ENCODE results near the gene CIB4.

Gene CIB4

GRCh38 chr2:26585966-26586365 lies 55.2 kb downstream of the CIB4 start:
- in situ Hi-C loops (cut with MboI; ENCODE audit: low sequenced_read_pairs): no loop called here

- in situ Hi-C loops (cut with MboI; ENCODE audit: low sequenced_read_pairs): no loop called here
Observed at GRCh38 chr2:26585100-26585499, 56.1 kb downstream of the CIB4 start.

GRCh38 chr2:26584656-26585055 lies 56.5 kb downstream of the CIB4 start:
- in situ Hi-C loops (cut with MboI; ENCODE audit: low sequenced_read_pairs): no loop called here

- in situ Hi-C loops (cut with MboI; ENCODE audit: low sequenced_read_pairs): no loop called here
Observed at GRCh38 chr2:26584191-26584590, 57.0 kb downstream of the CIB4 start.

GRCh38 chr2:26583381-26583911 lies 57.7 kb downstream of the CIB4 start:
- in situ Hi-C loops (cut with MboI; ENCODE audit: low sequenced_read_pairs): no loop called here

- in situ Hi-C loops (cut with MboI; ENCODE audit: low sequenced_read_pairs): no loop called here
Observed at GRCh38 chr2:26582890-26583289, 58.3 kb downstream of the CIB4 start.

GRCh38 chr2:26581991-26582842 lies 58.9 kb downstream of the CIB4 start:
- in situ Hi-C loops (cut with MboI; ENCODE audit: low sequenced_read_pairs): no loop called here

- in situ Hi-C loops (cut with MboI; ENCODE audit: low sequenced_read_pairs): no loop called here
Observed at GRCh38 chr2:26581266-26581990, 59.7 kb downstream of the CIB4 start.

- in situ Hi-C loops (cut with MboI; ENCODE audit: low sequenced_read_pairs): no loop called here
Observed at GRCh38 chr2:26580751-26581150, 60.4 kb downstream of the CIB4 start.

GRCh38 chr2:26580151-26580550 lies 61.0 kb downstream of the CIB4 start:
- in situ Hi-C loops (cut with MboI; ENCODE audit: low sequenced_read_pairs): no loop called here

GRCh38 chr2:26579723-26580040 lies 61.5 kb downstream of the CIB4 start:
- in situ Hi-C loops (cut with MboI; ENCODE audit: low sequenced_read_pairs): no loop called here

- in situ Hi-C loops (cut with MboI; ENCODE audit: low sequenced_read_pairs): no loop called here
Observed at GRCh38 chr2:26579025-26579722, 62.0 kb downstream of the CIB4 start.

- in situ Hi-C loops (cut with MboI; ENCODE audit: low sequenced_read_pairs): no loop called here
Observed at GRCh38 chr2:26578581-26578980, 62.6 kb downstream of the CIB4 start.

- in situ Hi-C loops (cut with MboI; ENCODE audit: low sequenced_read_pairs): no loop called here
Observed at GRCh38 chr2:26578113-26578458, 63.1 kb downstream of the CIB4 start.

- in situ Hi-C loops (cut with MboI; ENCODE audit: low sequenced_read_pairs): no loop called here
Observed at GRCh38 chr2:26577442-26578112, 63.6 kb downstream of the CIB4 start.

GRCh38 chr2:26576565-26577441 lies 64.4 kb downstream of the CIB4 start:
- in situ Hi-C loops (cut with MboI; ENCODE audit: low sequenced_read_pairs): no loop called here

- in situ Hi-C loops (cut with MboI; ENCODE audit: low sequenced_read_pairs): no loop called here
Observed at GRCh38 chr2:26575836-26576564, 65.2 kb downstream of the CIB4 start.

GRCh38 chr2:26574900-26575560 lies 66.1 kb downstream of the CIB4 start:
- in situ Hi-C loops (cut with MboI; ENCODE audit: low sequenced_read_pairs): no loop called here

Measured in hTERT RPE-1 (cell line).